ENCODE results near the gene OSBPL3. TPM values are rescaled to one million over a fixed set of nuclear protein-coding genes. Genes with fewer than 3 reads are reported as not detected.

The OSBPL3 gene
- total RNA-seq, 1 donor from 2014 or later: 9.8 TPM

- peak; percentile 48 to 65 for DNase-seq (ENCODE audit: low spot score in 2 of 2, unreplicated experiment in 2 of 2)
- Mint-ChIP-seq H3K4me3 (no peak overlapping the region), H3K36me3 (no peaks in the 10 kb centered on the region), H3K27me3 (ENCODE audit: low read depth) (peaks cover 3% of the 10 kb centered on the region), H3K4me1 (peaks cover 18% of the 10 kb centered on the region), H3K27ac (no peak overlapping the region), H3K9me3 (no peaks in the 10 kb centered on the region)
- TF ChIP-seq, protein P1, sequence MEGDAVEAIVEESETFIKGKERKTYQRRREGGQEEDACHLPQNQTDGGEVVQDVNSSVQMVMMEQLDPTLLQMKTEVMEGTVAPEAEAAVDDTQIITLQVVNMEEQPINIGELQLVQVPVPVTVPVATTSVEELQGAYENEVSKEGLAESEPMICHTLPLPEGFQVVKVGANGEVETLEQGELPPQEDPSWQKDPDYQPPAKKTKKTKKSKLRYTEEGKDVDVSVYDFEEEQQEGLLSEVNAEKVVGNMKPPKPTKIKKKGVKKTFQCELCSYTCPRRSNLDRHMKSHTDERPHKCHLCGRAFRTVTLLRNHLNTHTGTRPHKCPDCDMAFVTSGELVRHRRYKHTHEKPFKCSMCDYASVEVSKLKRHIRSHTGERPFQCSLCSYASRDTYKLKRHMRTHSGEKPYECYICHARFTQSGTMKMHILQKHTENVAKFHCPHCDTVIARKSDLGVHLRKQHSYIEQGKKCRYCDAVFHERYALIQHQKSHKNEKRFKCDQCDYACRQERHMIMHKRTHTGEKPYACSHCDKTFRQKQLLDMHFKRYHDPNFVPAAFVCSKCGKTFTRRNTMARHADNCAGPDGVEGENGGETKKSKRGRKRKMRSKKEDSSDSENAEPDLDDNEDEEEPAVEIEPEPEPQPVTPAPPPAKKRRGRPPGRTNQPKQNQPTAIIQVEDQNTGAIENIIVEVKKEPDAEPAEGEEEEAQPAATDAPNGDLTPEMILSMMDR (IDR thresholded peaks at IDR 0.05; ENCODE audit: unreplicated experiment): peak; percentile 66
These were observed 159.9 kb downstream of the OSBPL3 start for GRCh38 chr7:24819916-24820689.

- Mint-ChIP-seq H3K27me3 (ENCODE audit: low read depth) (peaks cover 1% of the 10 kb centered on the region), H3K4me1 (peaks cover 12% of the 10 kb centered on the region), H3K4me3 (no peak overlapping the region), H3K27ac (no peak overlapping the region), H3K9me3 (no peaks in the 10 kb centered on the region), H3K36me3 (no peaks in the 10 kb centered on the region)
- DNase-seq (ENCODE audit: low spot score in 2 of 2, unreplicated experiment in 2 of 2): no peak
- TF ChIP-seq, protein P1 (IDR thresholded peaks at IDR 0.05; ENCODE audit: unreplicated experiment): no peak
These were observed 162.6 kb downstream of the OSBPL3 start for GRCh38 chr7:24817339-24817738.

- Mint-ChIP-seq H3K36me3 (no peaks in the 10 kb centered on the region), H3K27me3 (ENCODE audit: low read depth) (peaks cover 1% of the 10 kb centered on the region), H3K27ac (no peak overlapping the region), H3K4me1 (peaks cover 12% of the 10 kb centered on the region), H3K4me3 (no peak overlapping the region), H3K9me3 (no peaks in the 10 kb centered on the region)
- TF ChIP-seq, protein P1 (IDR thresholded peaks at IDR 0.05; ENCODE audit: unreplicated experiment): no peak
- no peak for DNase-seq (ENCODE audit: low spot score in 2 of 2, unreplicated experiment in 2 of 2)
These were observed 163.1 kb downstream of the OSBPL3 start for GRCh38 chr7:24816868-24817267.

DNA sequence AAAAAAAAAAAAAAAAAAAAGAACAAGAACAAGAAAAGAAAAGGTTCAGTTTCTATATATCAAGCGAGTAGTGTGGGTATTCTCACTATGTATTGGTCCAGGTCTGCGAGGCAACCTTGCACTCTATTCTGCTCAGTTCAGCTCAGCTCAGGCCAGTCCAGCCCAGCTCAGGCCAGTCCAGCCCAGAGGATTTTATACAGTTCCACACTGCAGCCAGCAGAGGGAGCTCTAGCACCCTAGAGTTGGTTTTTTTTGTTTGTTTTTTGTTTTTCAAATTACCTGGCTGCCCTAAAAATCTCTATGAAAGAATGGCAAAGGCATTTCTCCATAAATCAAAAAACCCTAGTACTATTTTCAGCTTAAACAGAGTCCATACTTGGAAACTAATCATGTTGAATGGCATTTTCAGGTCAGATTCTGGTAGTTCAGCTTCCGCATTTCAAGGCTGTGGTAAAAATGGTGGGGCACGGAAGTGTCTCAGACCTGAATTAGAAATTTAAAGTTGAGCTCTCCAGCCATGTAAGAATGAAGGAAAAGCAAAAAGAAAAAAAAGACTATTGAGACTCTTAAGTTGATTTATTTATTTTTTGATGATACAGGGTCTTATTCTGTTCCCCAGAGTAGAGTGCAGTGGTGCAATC lies 167.6 kb downstream of the OSBPL3 start:
- peak in 1 of 2 experiments; percentile 66 for DNase-seq (ENCODE audit: low spot score in 2 of 2, unreplicated experiment in 2 of 2)
- no peak overlapping the region for H3K27ac Mint-ChIP-seq
- H3K4me3 Mint-ChIP-seq: no peak overlapping the region
- H3K4me1 Mint-ChIP-seq: no peaks in the 10 kb centered on the region
- H3K36me3 Mint-ChIP-seq: no peaks in the 10 kb centered on the region
- no peaks in the 10 kb centered on the region for H3K9me3 Mint-ChIP-seq
- H3K27me3 Mint-ChIP-seq (ENCODE audit: low read depth): no peaks in the 10 kb centered on the region
- TF ChIP-seq, protein P1 (IDR thresholded peaks at IDR 0.05; ENCODE audit: unreplicated experiment): peak; percentile 91

- Mint-ChIP-seq H3K4me1 (no peaks in the 10 kb centered on the region), H3K27ac (no peak overlapping the region), H3K27me3 (ENCODE audit: low read depth) (no peaks in the 10 kb centered on the region), H3K36me3 (no peaks in the 10 kb centered on the region), H3K4me3 (no peak overlapping the region), H3K9me3 (no peaks in the 10 kb centered on the region)
- TF ChIP-seq, protein P1 (IDR thresholded peaks at IDR 0.05; ENCODE audit: unreplicated experiment): no peak
- no peak for DNase-seq (ENCODE audit: low spot score in 2 of 2, unreplicated experiment in 2 of 2)
These were observed 171.5 kb downstream of the OSBPL3 start for GRCh38 chr7:24808518-24808917.
